Stimulated activated CD8-positive, alpha-beta memory T cell treated with anti-CD3 and anti-CD28 coated beads, Interleukin-2, amount 100 ng/mL, for 48 hours (primary cell): ENCODE data around the gene SLC4A5.
"Not testable (repeated sequence)": the region's sequence is repeated elsewhere in the genome, so short reads cannot be mapped to it uniquely, and the experiment has no call there.

Source experiments
- DNase-seq, 2 donors: peaks; one replicate each; pipeline ENCODE4 v3.0.0-alpha.2; 2020; ENCODE audit warnings: low read depth in 2 of 2

The SLC4A5 gene

GRCh38 chr2:74201196-74201595, 142.0 kb downstream of the SLC4A5 start:
- no peak for DNase-seq

GRCh38 chr2:74199871-74200305, 143.3 kb downstream of the SLC4A5 start:
- no peak for DNase-seq

- DNase-seq = no peak
Observed at GRCh38 chr2:74199275-74199701, 143.9 kb downstream of the SLC4A5 start.

- DNase-seq = peak; percentile 88 to 90
Observed at GRCh38 chr2:74198461-74199274, 144.5 kb downstream of the SLC4A5 start, which contains the start of gene MTHFD2. MTHFD2 (plus strand) TSS chr2:74198615; CDS start chr2:74198642, 27 bp downstream.

- no peak for DNase-seq
Observed at GRCh38 chr2:74198023-74198460, 145.2 kb downstream of the SLC4A5 start.

- no peak for DNase-seq
Observed at GRCh38 chr2:74197049-74197448, 146.2 kb downstream of the SLC4A5 start.

GRCh38 chr2:74194799-74195198, 148.4 kb downstream of the SLC4A5 start:
- no peak for DNase-seq

- DNase-seq = no peak
Observed at GRCh38 chr2:74191596-74192380, 151.4 kb downstream of the SLC4A5 start.

- DNase-seq = no peak
Observed at GRCh38 chr2:74188696-74189095, 154.5 kb downstream of the SLC4A5 start.

GRCh38 chr2:74188018-74188601, 155.1 kb downstream of the SLC4A5 start:
- no peak for DNase-seq

GRCh38 chr2:74186706-74187105, 156.5 kb downstream of the SLC4A5 start:
- DNase-seq = not testable (repeated sequence)

- DNase-seq = no peak
Observed at GRCh38 chr2:74186038-74186437, 157.2 kb downstream of the SLC4A5 start.

GRCh38 chr2:74183878-74184277, 159.3 kb downstream of the SLC4A5 start:
- DNase-seq = no peak

- DNase-seq = no peak
Observed at GRCh38 chr2:74181739-74182138, 161.5 kb downstream of the SLC4A5 start.

GRCh38 chr2:74179063-74179865, 164.0 kb downstream of the SLC4A5 start:
- DNase-seq = no peak

GRCh38 chr2:74178211-74179062, 164.8 kb downstream of the SLC4A5 start, which contains the start of gene MOB1A:
MOB1A (minus strand) TSS chr2:74178879; CDS start chr2:74178674, 205 bp downstream.
- DNase-seq = peak; percentile 96 to 97

- no peak for DNase-seq
Observed at GRCh38 chr2:74177696-74178095, 165.5 kb downstream of the SLC4A5 start.

- no peak for DNase-seq
Observed at GRCh38 chr2:74174909-74175308, 168.3 kb downstream of the SLC4A5 start.

- DNase-seq = no peak
Observed at GRCh38 chr2:74168739-74169138, 174.5 kb downstream of the SLC4A5 start.
